HG02623 (cell line): ENCODE results near the gene MAN2A1.
"Not testable (repeated sequence)": the region's sequence is repeated elsewhere in the genome, so short reads cannot be mapped to it uniquely, and the experiment has no call there.

ENCODE experiments used
- ATAC-seq: cut with Tn5 transposase; IDR thresholded peaks from one replicate; pipeline ENCODE4 v1.9.1; 2021; ENCODE audit warnings: moderate library complexity; ENCODE audit not compliant: unreplicated experiment

The MAN2A1 gene

GRCh38 chr5:109857405-109858031 lies 167.8 kb downstream of the MAN2A1 start:
- no peak for ATAC-seq

GRCh38 chr5:109859537-109859936 lies 169.8 kb downstream of the MAN2A1 start:
- no peak for ATAC-seq

GRCh38 chr5:109862301-109862700 lies 172.6 kb downstream of the MAN2A1 start:
- ATAC-seq = no peak

DNA sequence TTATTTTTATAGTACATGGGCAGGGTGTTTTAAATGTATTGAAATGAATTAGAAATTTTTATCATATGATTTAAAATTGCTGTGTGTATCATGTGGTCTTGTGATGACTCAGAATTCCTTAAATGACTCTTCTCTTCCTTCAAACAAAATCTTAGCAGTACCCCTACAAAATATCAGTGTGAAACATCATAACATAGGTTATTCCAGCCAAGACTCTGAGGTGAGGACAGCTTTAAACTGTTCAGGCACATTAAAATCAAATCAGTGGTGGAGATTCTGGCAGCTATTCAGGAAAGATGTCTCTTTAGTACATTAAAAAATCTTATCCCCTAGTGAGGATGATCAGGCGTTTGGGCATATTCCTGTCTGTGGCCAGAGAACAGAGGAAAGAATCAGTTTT lies 174.0 kb downstream of the MAN2A1 start:
- ATAC-seq = no peak

- no peak for ATAC-seq
Observed at GRCh38 chr5:109865637-109866036, 175.9 kb downstream of the MAN2A1 start.

DNA sequence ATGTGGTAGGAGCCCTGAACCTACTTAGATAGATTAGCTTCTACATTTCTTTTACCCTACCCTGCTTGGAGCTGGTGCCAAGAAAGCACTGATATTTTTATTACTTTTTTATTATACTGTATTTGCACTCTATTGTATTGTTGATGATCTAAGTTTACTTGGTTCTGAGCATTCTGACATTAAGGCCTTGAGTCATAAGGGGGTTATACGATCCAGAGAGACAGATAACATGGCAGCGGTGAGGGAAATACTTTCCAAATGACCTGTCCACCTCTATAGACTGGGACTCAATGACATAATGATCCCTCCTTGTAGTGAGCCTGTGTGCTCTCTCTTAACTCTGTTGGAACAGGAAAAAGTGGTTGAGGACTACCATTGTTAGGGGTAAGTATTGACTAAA lies 176.3 kb downstream of the MAN2A1 start:
- ATAC-seq = no peak

- no peak for ATAC-seq
Observed at GRCh38 chr5:109868737-109869136, 179.0 kb downstream of the MAN2A1 start.

DNA sequence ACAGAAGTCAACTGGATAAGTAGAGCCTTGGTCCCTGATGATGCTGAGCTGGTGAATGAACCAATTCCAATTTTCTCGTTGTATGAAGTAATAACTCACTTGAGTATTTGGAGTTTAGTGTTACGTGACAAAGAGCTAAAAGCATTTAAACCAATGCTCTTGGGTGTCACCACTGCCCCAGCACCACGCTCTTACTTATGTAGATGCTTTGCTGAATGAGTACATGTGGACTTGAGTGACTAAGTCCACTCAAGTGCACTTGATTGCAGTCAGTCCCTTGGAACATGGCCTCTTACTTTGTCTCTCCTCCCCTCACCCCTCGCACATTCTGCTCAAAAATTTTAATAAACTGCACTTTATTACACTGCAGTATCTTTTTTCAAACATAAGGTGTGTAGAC lies 184.0 kb downstream of the MAN2A1 start:
- no peak for ATAC-seq

GRCh38 chr5:109874108-109874507 lies 184.4 kb downstream of the MAN2A1 start:
- no peak for ATAC-seq

DNA sequence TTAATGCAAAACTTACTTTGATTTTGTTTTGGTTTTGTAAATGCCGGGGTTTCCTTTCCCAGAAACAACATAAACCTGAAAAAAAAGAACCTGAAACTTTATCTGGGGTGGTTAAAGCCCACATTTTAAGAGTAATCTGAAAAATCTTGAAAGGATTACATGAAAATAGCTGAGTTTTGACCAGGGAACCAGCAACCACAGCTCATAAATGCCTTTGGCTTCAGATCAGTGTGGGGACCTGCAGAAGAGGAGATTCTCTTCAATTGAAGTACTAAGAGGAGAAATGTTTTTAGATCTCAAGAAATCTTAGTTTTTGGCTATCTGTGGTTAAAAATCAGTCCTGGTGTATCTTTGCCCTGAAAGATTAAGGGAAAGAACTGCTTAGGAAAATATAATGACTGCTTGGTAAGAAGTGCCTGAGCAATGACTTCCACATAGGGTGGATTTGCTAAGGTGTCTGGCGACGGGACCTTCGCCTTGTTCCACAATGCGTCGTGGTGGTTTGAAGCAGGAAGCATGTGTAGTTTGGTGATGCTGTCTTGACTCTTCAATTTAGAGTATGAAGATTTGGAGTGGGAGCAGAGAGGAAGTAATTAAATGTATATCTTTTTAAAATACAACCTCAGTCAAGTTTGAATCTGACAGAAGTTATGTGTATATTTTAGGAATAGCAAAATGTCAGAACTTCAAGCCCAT lies 186.5 kb downstream of the MAN2A1 start:
- no peak for ATAC-seq

DNA sequence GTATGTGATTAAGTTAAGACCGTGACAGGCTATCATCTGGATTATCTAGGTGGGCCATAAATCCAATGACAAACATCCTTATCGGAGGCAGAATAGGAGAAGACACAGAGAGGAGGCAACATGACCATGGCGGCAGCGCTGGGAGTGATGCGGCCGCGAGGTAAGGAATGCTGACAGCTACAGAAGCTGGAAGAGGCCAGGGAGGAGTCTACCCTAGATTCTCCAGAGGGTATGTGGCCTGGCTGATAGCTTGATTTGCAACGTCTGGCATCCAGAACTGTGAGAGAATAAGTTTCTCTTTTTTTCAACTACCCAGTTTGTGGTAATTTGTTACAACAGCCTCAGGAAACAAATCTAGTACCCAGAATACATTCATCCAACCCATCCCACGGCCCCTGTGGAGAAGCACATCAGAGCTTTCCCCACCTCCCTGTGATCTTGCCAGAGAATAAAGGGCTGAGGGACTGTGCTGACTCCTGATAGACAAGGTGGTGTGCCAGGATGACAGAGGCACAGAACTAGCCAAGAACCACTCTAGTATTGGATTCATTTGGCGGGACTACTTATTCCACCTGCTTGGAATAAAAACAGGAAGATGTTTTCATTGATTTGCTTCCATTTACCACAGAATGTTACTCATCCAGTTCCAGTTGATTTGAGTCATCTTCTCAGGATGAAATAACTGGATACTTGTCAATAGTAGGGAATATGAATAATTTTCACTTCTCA lies 187.4 kb downstream of the MAN2A1 start:
- no peak for ATAC-seq

DNA sequence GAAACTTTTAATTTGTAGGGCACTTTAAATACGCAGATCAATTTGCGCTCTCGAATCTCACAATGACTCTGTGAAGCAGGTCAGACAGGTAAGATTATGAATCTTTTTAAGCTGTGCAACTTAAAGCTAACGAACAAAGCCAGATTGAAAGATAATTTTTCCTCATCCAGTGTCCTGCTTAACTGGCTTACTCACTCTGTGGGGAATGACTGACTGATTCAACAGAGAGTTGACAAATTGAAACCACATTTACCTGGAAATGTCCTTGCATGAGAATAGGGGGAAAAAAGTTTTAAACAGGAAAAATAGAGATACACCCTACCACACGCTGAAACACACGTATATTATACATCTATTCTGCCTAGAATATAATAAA lies 187.9 kb downstream of the MAN2A1 start:
- ATAC-seq = no peak

DNA sequence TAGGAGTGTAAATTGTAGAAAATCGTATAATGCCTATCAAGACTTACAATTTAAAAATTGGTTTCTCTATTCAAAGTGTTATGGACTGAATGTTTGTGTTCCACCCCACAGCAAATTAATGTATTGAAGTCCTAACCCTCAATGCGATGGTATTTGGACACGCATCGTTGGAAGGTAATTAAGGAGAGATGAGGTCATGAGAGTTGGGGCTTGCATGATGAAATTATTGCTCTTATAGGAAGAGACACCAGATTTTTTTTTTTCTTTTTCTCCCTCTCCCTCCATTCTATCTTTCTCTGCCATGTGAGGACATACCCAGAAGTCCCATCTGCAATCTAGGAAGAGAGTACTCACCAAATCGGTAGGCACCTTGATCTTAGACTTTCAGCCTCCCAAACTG lies 189.2 kb downstream of the MAN2A1 start:
- no peak for ATAC-seq

GRCh38 chr5:109880907-109881685 lies 191.4 kb downstream of the MAN2A1 start:
- ATAC-seq = no peak

- ATAC-seq = no peak
Observed at GRCh38 chr5:109882546-109882945, 192.8 kb downstream of the MAN2A1 start.

DNA sequence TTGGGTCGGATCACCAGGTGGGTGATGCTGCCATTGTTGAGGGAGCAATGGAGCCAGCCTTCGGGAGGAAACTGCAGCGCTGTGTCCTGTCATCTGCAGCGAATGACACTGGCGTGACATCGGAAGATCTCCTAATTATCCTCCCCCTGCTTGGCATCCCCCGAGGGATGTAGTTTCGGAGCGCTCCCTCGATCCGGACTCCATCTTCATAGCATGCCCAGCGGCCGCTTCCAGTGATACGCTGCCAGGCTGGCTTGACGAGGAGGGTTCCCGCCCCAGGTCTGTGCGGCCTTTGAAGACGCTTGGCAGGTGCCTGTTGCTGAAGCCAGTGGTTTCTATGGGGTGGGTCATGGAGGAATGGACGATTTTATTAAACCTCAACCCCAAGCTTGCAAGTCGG lies 194.9 kb downstream of the MAN2A1 start:
- no peak for ATAC-seq

- ATAC-seq = no peak
Observed at GRCh38 chr5:109885205-109885604, 195.5 kb downstream of the MAN2A1 start.

DNA sequence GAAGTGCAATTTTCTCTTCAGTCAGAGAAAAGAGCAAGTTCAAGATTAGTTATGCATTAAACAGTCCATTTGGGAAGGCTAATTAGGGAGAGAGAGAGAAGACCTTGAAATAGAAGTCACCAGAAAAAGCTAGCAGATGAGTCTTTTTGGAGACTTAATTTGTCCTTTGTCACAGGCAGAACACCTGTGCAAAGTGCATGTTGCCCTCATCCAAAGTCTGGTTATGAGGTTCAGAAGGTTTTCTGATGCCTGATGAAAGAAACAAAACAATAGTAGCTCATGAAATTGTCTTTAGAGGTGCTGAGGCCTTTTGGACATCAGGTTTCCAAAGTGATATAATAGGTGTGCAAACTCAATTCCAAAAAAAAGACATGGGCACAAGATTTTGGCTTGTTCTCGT lies 199.3 kb downstream of the MAN2A1 start:
- no peak for ATAC-seq

DNA sequence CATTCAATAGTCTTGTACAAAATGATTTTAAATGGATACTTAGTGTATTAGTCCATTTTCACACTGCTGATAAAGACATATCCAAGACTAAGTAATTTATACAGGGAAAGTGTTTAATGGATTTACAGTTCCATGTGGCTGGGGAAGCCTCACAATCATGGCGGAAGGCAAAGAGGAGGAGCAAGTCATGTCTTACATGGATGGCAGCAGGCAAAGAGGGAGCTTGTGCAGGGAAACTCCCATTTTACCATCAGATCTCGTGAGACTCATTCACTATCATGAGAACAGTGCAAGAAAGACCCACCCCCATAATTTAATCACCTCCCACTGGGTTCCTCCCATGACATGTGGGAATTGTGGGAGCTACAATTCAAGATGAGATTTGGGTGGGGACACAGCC lies 203.5 kb downstream of the MAN2A1 start:
- ATAC-seq = not testable (repeated sequence)

DNA sequence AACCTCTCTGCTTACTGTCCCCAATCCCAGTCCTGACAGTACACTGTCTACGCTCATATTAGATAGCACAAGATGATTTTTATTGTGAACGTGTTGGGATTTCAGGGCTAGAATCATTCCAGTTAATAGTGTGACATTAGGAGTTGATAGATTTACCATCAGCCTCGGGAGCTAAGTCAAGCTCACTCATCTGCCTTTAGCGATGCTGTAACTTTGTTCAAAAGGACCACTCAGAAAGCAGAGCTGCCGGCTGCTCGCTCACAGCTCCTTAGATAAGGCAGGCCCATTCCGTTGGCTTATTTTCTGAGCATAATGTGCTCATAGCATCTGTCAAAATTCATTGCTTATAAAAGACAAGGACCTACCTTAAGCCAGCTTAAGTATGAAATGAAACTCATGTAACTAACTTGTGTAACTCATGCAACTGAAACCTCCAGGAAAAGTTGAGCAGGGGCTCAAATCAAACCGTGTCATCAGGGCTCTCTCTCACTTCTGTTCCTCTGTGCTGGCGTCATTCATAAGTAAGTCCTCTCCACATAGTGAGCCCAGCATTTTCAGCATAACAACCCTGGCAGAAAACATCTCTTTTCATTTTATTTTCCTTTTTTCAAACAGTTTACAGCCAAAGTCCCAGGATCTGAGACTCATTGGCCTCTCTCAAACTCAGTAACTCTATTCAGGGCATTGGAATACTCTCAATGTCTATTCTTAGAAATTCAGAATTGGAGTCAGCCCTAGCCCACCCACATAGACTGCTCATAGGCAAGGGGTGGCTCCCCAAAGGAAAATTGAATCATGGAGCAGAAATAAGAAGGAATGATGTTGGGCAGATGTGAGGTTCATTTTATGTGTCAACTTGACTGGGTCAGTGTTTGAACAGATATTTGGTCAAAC lies 208.8 kb downstream of the MAN2A1 start:
- ATAC-seq = no peak

- no peak for ATAC-seq
Observed at GRCh38 chr5:109899163-109899535, 209.4 kb downstream of the MAN2A1 start.
